Astrocyte of the spinal cord (primary cell): Measurements from ENCODE around the gene CMYA5.
"Not testable (repeated sequence)": the region's sequence is repeated elsewhere in the genome, so short reads cannot be mapped to it uniquely, and the experiment has no call there.

Source experiments
- DNase-seq: peaks from one replicate; pipeline ENCODE4 v3.0.0; 2011; ENCODE audit warnings: low read depth, low spot score
- H3K4me3 ChIP-seq: 2 replicates; pipeline ENCODE4 v1.5.1; 2011; ENCODE audit warnings: low read depth, mild to moderate bottlenecking, low read length, moderate library complexity
- in situ Hi-C: cut with HindIII; loops from 2 replicates; pipeline ENCODE4 v1.10.0; 2017; ENCODE audit warnings: low sequenced_read_pairs
- TF ChIP-seq, protein P1 (sequence below): IDR thresholded peaks from 2 replicates; pipeline ENCODE4 v1.5.1; 2012; ENCODE audit warnings: low read depth, mild to moderate bottlenecking, low read length, inconsistent platforms

CMYA5 gene

DNA sequence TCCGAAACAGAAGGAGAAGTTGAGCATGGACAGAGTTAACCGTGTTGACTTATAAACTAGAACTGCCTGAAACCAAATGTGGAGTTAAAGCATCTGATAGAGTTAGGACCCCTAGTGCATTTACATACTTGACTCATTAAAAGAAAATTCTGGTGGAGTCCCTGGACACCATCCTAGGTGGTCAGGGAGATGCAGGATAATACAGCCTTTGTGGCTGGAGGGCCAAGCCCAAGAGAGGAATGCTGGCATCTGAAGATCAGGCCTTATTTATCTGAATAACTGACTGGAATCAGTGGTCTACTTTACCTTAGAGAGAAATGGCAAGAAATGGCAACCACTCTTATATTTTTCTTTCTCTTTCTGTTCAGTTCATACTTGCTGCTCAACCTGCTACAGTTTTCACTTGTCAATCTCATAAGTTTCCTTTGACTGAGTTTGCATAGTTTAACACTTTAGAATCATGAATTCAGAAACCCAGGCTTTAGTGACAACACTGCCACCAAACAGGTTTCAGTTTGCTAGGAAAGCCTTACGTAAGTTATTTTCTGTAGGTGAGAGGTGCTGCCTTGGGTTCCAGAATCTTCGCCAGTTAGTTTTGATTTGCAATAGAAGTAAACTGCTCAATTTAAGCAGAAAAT is 10.2 kb downstream of the CMYA5 start:
- H3K4me3 ChIP-seq = no peak overlapping the region
- TF ChIP-seq, protein P1, sequence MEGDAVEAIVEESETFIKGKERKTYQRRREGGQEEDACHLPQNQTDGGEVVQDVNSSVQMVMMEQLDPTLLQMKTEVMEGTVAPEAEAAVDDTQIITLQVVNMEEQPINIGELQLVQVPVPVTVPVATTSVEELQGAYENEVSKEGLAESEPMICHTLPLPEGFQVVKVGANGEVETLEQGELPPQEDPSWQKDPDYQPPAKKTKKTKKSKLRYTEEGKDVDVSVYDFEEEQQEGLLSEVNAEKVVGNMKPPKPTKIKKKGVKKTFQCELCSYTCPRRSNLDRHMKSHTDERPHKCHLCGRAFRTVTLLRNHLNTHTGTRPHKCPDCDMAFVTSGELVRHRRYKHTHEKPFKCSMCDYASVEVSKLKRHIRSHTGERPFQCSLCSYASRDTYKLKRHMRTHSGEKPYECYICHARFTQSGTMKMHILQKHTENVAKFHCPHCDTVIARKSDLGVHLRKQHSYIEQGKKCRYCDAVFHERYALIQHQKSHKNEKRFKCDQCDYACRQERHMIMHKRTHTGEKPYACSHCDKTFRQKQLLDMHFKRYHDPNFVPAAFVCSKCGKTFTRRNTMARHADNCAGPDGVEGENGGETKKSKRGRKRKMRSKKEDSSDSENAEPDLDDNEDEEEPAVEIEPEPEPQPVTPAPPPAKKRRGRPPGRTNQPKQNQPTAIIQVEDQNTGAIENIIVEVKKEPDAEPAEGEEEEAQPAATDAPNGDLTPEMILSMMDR = no peak
- no peak for DNase-seq
- in situ Hi-C loops = no loop called here

- no peak for DNase-seq
- in situ Hi-C loops = no loop called here
- TF ChIP-seq, protein P1 = peak; percentile 64
- H3K4me3 ChIP-seq = no peak overlapping the region
Measured at GRCh38 chr5:79702606-79703380, 13.2 kb downstream of the CMYA5 start.

GRCh38 chr5:79703381-79703645 is 13.7 kb downstream of the CMYA5 start:
- DNase-seq = no peak
- in situ Hi-C loops = no loop called here
- no peak overlapping the region for H3K4me3 ChIP-seq
- TF ChIP-seq, protein P1 = no peak

DNA sequence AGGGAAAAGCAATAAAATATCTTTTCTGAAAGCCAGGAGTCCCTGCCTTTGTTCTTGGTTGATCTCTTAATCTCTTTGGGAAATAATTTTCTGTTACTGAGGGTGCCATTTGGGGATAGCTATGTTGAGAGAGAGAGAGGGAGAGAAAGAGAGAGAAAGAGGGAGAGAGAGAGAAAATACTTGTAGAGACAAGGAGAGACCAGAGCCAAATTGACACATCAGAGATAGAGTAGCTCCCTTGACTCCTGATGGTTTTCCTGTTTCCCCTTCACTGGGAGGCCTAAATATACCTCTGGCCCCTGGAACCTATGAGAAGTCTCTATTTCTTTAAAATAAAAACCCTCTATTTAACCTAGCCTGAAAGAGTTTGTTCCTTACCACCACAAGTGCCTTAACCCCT is 14.9 kb downstream of the CMYA5 start:
- TF ChIP-seq, protein P1 = no peak
- no peak overlapping the region for H3K4me3 ChIP-seq
- DNase-seq = no peak
- in situ Hi-C loops = no loop called here

- in situ Hi-C loops = no loop called here
- DNase-seq = no peak
- TF ChIP-seq, protein P1 = no peak
- no peak overlapping the region for H3K4me3 ChIP-seq
Measured at GRCh38 chr5:79705632-79706031, 16.0 kb downstream of the CMYA5 start.

DNA sequence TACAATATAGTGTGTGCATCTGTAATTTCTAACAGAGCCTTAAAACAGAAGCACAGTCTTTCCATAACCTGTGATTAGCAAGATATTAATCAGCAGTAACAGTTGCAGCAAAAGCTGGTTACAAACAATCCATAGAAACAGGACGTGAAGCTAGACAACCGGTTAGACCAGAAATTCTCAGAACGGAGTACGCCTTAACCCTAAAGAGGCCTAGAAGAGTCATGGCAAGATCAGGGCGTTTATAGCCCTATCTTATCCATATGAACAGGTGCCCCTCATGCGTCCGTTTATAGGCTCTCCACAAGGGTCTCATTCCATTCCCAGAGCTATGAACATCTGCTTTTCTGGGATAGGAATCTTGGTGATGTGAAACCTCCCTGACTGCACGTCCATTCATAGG is 16.7 kb downstream of the CMYA5 start:
- H3K4me3 ChIP-seq, DNase-seq, in situ Hi-C loops: not testable (repeated sequence)

GRCh38 chr5:79707535-79707934 is 17.9 kb downstream of the CMYA5 start:
- no peak for DNase-seq
- in situ Hi-C loops = no loop called here
- TF ChIP-seq, protein P1 = no peak
- H3K4me3 ChIP-seq = no peak overlapping the region
